DND-41 (cell line): Measurements from ENCODE around the gene ZNRF1.
A peak's percentile ranks its signal among the peaks of the same experiment; 100 is the strongest.

ENCODE experiments used
- ATAC-seq: fragments of 200-7000 bp; cut with Tn5 transposase; 3 replicates; pipeline ENCODE4 v1.9.1; 2021; ENCODE audit warnings: low read depth; ENCODE audit not compliant: insufficient read depth
- DNase-seq: peaks from one replicate; pipeline ENCODE4 v3.0.0-alpha.2; 2020
- H2AFZ ChIP-seq: 2 replicates; pipeline ENCODE4 v1.6.0; 2012; ENCODE audit warnings: low read depth, low read length
- H3K27ac ChIP-seq: 2 replicates; pipeline ENCODE4 v1.5.1; 2012; ENCODE audit warnings: low read length, inconsistent platforms
- H3K27me3 ChIP-seq: fragments of 200-600 bp; sonication (generic); 2 replicates; pipeline ENCODE4 v1.6.0; 2012; ENCODE audit warnings: low read length, mild to moderate bottlenecking, inconsistent platforms; ENCODE audit not compliant: insufficient read depth, poor library complexity
- H3K36me3 ChIP-seq: 2 replicates; pipeline ENCODE4 v1.5.1; 2012; ENCODE audit warnings: low read length, inconsistent platforms; ENCODE audit not compliant: insufficient read depth
- H3K4me1 ChIP-seq: 2 replicates; pipeline ENCODE4 v1.5.1; 2012; ENCODE audit warnings: mild to moderate bottlenecking, low read length; ENCODE audit not compliant: insufficient read depth
- H3K4me2 ChIP-seq: 2 replicates; pipeline ENCODE4 v1.6.0; 2012; ENCODE audit warnings: mild to moderate bottlenecking, moderate library complexity, low read length, inconsistent platforms; ENCODE audit not compliant: insufficient read depth
- H3K4me3 ChIP-seq, 2 experiments: fragments of 200-600 bp in 1 of 2; shearing (Covaris generic) in 1 of 2; 2 replicates each; pipeline ENCODE4 v1.5.1; 2012 to 2016; ENCODE audit warnings: inconsistent platforms in 2 of 2, low read length in 2 of 2, mild to moderate bottlenecking in 2 of 2, low read depth in 1 of 2, moderate library complexity in 1 of 2
- H3K79me2 ChIP-seq: 2 replicates; pipeline ENCODE4 v1.6.0; 2012; ENCODE audit warnings: low read length, inconsistent platforms; ENCODE audit not compliant: insufficient read depth
- H3K9ac ChIP-seq: 2 replicates; pipeline ENCODE4 v1.6.0; 2012; ENCODE audit warnings: low read depth, mild to moderate bottlenecking, inconsistent platforms, low read length, moderate library complexity
- H3K9me3 ChIP-seq: 2 replicates; pipeline ENCODE4 v1.5.1; 2012; ENCODE audit warnings: low read length, moderate library complexity, mild to moderate bottlenecking, inconsistent platforms; ENCODE audit not compliant: insufficient read depth, severe bottlenecking
- H4K20me1 ChIP-seq: 2 replicates; pipeline ENCODE4 v1.6.0; 2012; ENCODE audit warnings: low read length; ENCODE audit not compliant: insufficient read depth
- CTCF ChIP-seq: IDR thresholded peaks from 2 replicates; pipeline ENCODE4 v1.5.1; 2012; ENCODE audit warnings: borderline replicate concordance, low read length, moderate library complexity, mild to moderate bottlenecking; ENCODE audit not compliant: poor library complexity, severe bottlenecking; ENCODE audit errors: extremely low read depth
- EZH2 ChIP-seq: IDR thresholded peaks from 3 replicates; pipeline ENCODE4 v1.6.1; 2012; ENCODE audit warnings: borderline replicate concordance, low read depth, mild to moderate bottlenecking, moderate library complexity, low read length, inconsistent platforms; ENCODE audit not compliant: severe bottlenecking

Gene ZNRF1

GRCh38 chr16:75147968-75148310 lies 149.1 kb downstream of the ZNRF1 start:
- Histone ChIP-seq H2AFZ (peak overlapping the region; percentile 70), H3K79me2 (peaks cover 46% of the 10 kb centered on the region), H4K20me1 (no peaks in the 10 kb centered on the region), H3K27ac (no peak overlapping the region), H3K36me3 (peaks cover 31% of the 10 kb centered on the region), H3K4me1 (peaks cover 20% of the 10 kb centered on the region), H3K27me3 (no peaks in the 10 kb centered on the region), H3K4me3 (peak overlapping the region; percentile 80 to 93; a peak in 3 of 4 replicates), H3K4me2 (peak overlapping the region; percentile 88), H3K9ac (peak overlapping the region; percentile 91; the same call in 1 of the 2 replicates), H3K9me3 (peaks cover 35% of the 10 kb centered on the region)
- TF ChIP-seq CTCF (no peak), EZH2 (no peak)
- ATAC-seq = no peak
- no peak for DNase-seq

GRCh38 chr16:75148311-75149195 lies 149.7 kb downstream of the ZNRF1 start, which contains the start of gene ZFP1:
Gene ZFP1, plus strand, starts transcription at chr16:75148524. Its CDS starts 4,428 bp downstream, at chr16:75152952.
- peaks cover 52% of the 10 kb centered on the region for H3K79me2 ChIP-seq
- H3K27ac ChIP-seq = peak within 1 kb of the TSS; percentile 94
- H4K20me1 ChIP-seq = no peaks in the 10 kb centered on the region
- H3K4me3 ChIP-seq = peak within 1 kb of the TSS; percentile 80 to 93
- peaks cover 35% of the 10 kb centered on the region for H3K9me3 ChIP-seq
- TF ChIP-seq EZH2 = no peak
- no peak for TF ChIP-seq CTCF
- peak within 1 kb of the TSS; percentile 88 for H3K4me2 ChIP-seq
- peak within 1 kb of the TSS; percentile 91 for H3K9ac ChIP-seq
- peaks cover 20% of the 10 kb centered on the region for H3K4me1 ChIP-seq
- H2AFZ ChIP-seq = peak within 1 kb of the TSS; percentile 96
- H3K36me3 ChIP-seq = peaks cover 37% of the 10 kb centered on the region
- DNase-seq (peak; percentile 97), ATAC-seq (peak; percentile 98)
- H3K27me3 ChIP-seq = no peaks in the 10 kb centered on the region

DNA sequence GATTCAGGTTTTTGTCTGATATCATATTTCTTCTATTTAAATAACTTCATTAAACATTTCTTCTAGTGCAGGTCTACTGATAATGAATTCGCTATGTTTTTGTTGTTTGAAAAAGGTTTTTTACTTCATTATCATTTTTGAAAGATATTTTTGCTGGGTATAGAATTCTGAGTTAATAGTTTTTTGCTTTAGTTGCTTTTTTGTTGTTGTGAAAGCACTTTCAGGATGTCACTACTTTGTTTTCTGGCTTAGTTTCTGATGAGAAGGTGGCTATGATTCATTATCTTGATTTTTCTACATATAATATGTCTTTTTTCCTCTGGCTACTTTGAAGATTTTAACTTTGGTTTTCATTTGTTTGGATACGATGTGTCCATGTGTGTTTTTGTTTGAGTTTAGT lies 153.0 kb downstream of the ZNRF1 start:
- H2AFZ ChIP-seq = no peak overlapping the region
- peaks cover 32% of the 10 kb centered on the region for H3K9me3 ChIP-seq
- H3K27ac ChIP-seq = no peak overlapping the region
- ATAC-seq (no peak), DNase-seq (no peak)
- no peaks in the 10 kb centered on the region for H3K27me3 ChIP-seq
- no peak overlapping the region for H3K9ac ChIP-seq
- peaks cover 84% of the 10 kb centered on the region for H3K79me2 ChIP-seq
- H3K4me2 ChIP-seq = no peak overlapping the region
- 0 out of 2 replicates have a peak, but pooled peaks cover under 1% of the 10 kb centered on the region for H4K20me1 ChIP-seq
- peaks cover 20% of the 10 kb centered on the region for H3K4me1 ChIP-seq
- TF ChIP-seq CTCF = no peak
- no peak for TF ChIP-seq EZH2
- H3K4me3 ChIP-seq = no peak overlapping the region
- H3K36me3 ChIP-seq = peaks cover 68% of the 10 kb centered on the region
